IPS-11a (cell line): ENCODE results near the gene PRMT5.
A peak's percentile ranks its signal among the peaks of the same experiment; 100 is the strongest.
"Not testable (repeated sequence)": the region's sequence is repeated elsewhere in the genome, so short reads cannot be mapped to it uniquely, and the experiment has no call there.

Source experiments
- H3K4me3 ChIP-seq: one replicate; pipeline ENCODE4 v1.5.1; 2013; ENCODE audit warnings: low read depth, low read length, control low read depth

The PRMT5 gene

GRCh38 chr14:22935156-22935555, 6.0 kb upstream of the PRMT5 start:
- no peak overlapping the region for H3K4me3 ChIP-seq

GRCh38 chr14:22932146-22932545, 3.0 kb upstream of the PRMT5 start:
- no peak overlapping the region for H3K4me3 ChIP-seq

GRCh38 chr14:22929961-22930364, 787 bp upstream of the PRMT5 start:
- peak overlapping the region; percentile 76 for H3K4me3 ChIP-seq

- peak overlapping the region; percentile 76 for H3K4me3 ChIP-seq
Measured at GRCh38 chr14:22928237-22929103, 706 bp downstream of the PRMT5 start.

GRCh38 chr14:22926316-22926715, 2.9 kb downstream of the PRMT5 start:
- H3K4me3 ChIP-seq, result no peak overlapping the region

- no peak overlapping the region for H3K4me3 ChIP-seq
Measured at GRCh38 chr14:22925513-22925912, 3.7 kb downstream of the PRMT5 start.

- no peak overlapping the region for H3K4me3 ChIP-seq
Measured at GRCh38 chr14:22923746-22924145, 5.4 kb downstream of the PRMT5 start.

GRCh38 chr14:22922294-22922693, 6.9 kb downstream of the PRMT5 start:
- no peak overlapping the region for H3K4me3 ChIP-seq

- H3K4me3 ChIP-seq, result no peak overlapping the region
Measured at GRCh38 chr14:22920697-22921096, 8.5 kb downstream of the PRMT5 start.

GRCh38 chr14:22919601-22919921, 9.6 kb downstream of the PRMT5 start:
- H3K4me3 ChIP-seq, result peak overlapping the region; percentile 22

- peak within 1 kb of the TSS; percentile 92 for H3K4me3 ChIP-seq
Measured at GRCh38 chr14:22918804-22919600, 10.2 kb downstream of the PRMT5 start, which contains the start of gene RBM23. Gene RBM23, minus strand, starts transcription at chr14:22919149.

- no peak overlapping the region for H3K4me3 ChIP-seq
Measured at GRCh38 chr14:22915886-22916521, 13.2 kb downstream of the PRMT5 start.

- not testable (repeated sequence) for H3K4me3 ChIP-seq
Measured at GRCh38 chr14:22914836-22915235, 14.3 kb downstream of the PRMT5 start.

- H3K4me3 ChIP-seq, result no peak overlapping the region
Measured at GRCh38 chr14:22910916-22911315, 18.3 kb downstream of the PRMT5 start.

- no peak overlapping the region for H3K4me3 ChIP-seq
Measured at GRCh38 chr14:22908601-22909000, 20.6 kb downstream of the PRMT5 start.

GRCh38 chr14:22907429-22907828, 21.7 kb downstream of the PRMT5 start:
- no peak overlapping the region for H3K4me3 ChIP-seq

- no peak overlapping the region for H3K4me3 ChIP-seq
Measured at GRCh38 chr14:22906073-22906472, 23.1 kb downstream of the PRMT5 start.

GRCh38 chr14:22905627-22906026, 23.5 kb downstream of the PRMT5 start:
- no peak overlapping the region for H3K4me3 ChIP-seq

- H3K4me3 ChIP-seq, result no peak overlapping the region
Measured at GRCh38 chr14:22903742-22904087, 25.5 kb downstream of the PRMT5 start.

GRCh38 chr14:22901799-22902198, 27.4 kb downstream of the PRMT5 start:
- no peak overlapping the region for H3K4me3 ChIP-seq

- no peak overlapping the region for H3K4me3 ChIP-seq
Measured at GRCh38 chr14:22900081-22900799, 28.9 kb downstream of the PRMT5 start.
